ENCODE data around the gene FGG. TPM values are rescaled to one million over a fixed set of nuclear protein-coding genes. Genes with fewer than 3 reads are reported as not detected.

Gene FGG
- total and polyA plus RNA-seq, 8 donors = 0.20 to 3.1 (median 2.1) TPM; not detected in 3

DNA sequence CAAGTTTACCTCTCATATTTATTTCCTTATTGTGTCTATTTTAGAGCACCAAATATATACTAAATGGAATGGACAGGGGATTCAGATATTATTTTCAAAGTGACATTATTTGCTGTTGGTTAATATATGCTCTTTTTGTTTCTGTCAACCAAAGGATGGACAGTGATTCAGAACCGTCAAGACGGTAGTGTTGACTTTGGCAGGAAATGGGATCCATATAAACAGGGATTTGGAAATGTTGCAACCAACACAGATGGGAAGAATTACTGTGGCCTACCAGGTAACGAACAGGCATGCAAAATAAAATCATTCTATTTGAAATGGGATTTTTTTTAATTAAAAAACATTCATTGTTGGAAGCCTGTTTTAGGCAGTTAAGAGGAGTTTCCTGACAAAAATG lies 43.4 kb downstream of the FGG start:
- intact Hi-C loops (cut with DNase I; ENCODE audit: low total_unique reads) = no loop called here
- H3K4me1 ChIP-seq = no peaks in the 10 kb centered on the region
- no peak for DNase-seq

DNA sequence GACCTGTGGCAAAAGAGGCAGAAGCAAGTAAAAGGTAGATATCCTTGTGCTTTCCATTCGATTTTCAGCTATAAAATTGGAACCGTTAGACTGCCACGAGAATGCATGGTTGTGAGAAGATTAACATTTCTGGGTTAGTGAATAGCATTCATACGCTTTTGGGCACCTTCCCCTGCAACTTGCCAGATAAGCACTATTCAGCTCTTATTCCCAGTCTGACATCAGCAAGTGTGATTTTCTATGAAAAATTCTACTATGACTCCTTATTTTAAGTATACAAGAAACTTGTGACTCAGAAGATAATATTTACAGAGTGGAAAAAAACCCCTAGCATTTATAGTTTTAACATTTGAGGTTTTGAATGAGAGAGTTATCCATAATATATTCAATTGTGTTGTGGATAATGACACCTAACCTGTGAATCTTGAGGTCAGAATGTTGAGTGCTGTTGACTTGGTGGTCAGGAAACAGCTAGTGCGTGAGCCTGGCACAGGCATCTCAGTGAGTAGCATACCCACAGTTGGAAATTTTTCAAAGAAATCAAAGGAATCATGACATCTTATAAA lies 45.7 kb downstream of the FGG start:
- H3K27me3 ChIP-seq = no peaks in the 10 kb centered on the region
- no peaks in the 10 kb centered on the region for H3K9me3 ChIP-seq
- intact Hi-C loops (cut with DNase I; ENCODE audit: low total_unique reads) = no loop called here
- no peaks in the 10 kb centered on the region for H3K36me3 ChIP-seq
- H3K27ac ChIP-seq = no peak overlapping the region
- TF ChIP-seq EP300 (IDR thresholded peaks at IDR 0.05) (no peak), POLR2AphosphoS5 (IDR thresholded peaks at IDR 0.05) (no peak), POLR2A (IDR thresholded peaks at IDR 0.05) (no peak)
- TF ChIP-seq, protein P1, sequence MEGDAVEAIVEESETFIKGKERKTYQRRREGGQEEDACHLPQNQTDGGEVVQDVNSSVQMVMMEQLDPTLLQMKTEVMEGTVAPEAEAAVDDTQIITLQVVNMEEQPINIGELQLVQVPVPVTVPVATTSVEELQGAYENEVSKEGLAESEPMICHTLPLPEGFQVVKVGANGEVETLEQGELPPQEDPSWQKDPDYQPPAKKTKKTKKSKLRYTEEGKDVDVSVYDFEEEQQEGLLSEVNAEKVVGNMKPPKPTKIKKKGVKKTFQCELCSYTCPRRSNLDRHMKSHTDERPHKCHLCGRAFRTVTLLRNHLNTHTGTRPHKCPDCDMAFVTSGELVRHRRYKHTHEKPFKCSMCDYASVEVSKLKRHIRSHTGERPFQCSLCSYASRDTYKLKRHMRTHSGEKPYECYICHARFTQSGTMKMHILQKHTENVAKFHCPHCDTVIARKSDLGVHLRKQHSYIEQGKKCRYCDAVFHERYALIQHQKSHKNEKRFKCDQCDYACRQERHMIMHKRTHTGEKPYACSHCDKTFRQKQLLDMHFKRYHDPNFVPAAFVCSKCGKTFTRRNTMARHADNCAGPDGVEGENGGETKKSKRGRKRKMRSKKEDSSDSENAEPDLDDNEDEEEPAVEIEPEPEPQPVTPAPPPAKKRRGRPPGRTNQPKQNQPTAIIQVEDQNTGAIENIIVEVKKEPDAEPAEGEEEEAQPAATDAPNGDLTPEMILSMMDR (IDR thresholded peaks at IDR 0.05) = no peak
- DNase-seq = no peak
- no peaks in the 10 kb centered on the region for H3K4me1 ChIP-seq
- H3K4me3 ChIP-seq = no peak overlapping the region
- WGBS, 5 donors = 73 to 83% (median 76%) methylated on average over 5 of the region's 5 CpGs

More for the DNA sequence above, 43.4 kb downstream of the FGG start:
- H3K4me3 ChIP-seq = no peak overlapping the region
- H3K9me3 ChIP-seq = no peaks in the 10 kb centered on the region
- TF ChIP-seq, protein P1 (IDR thresholded peaks at IDR 0.05) = no peak
- TF ChIP-seq POLR2A (IDR thresholded peaks at IDR 0.05) (no peak), POLR2AphosphoS5 (IDR thresholded peaks at IDR 0.05) (no peak), EP300 (IDR thresholded peaks at IDR 0.05) (no peak)
- no peaks in the 10 kb centered on the region for H3K27me3 ChIP-seq
- 39 to 51% (median 45%) methylated on average over 3 of the region's 3 CpGs for WGBS, 5 donors
- no peaks in the 10 kb centered on the region for H3K36me3 ChIP-seq
- no peak overlapping the region for H3K27ac ChIP-seq

DNA sequence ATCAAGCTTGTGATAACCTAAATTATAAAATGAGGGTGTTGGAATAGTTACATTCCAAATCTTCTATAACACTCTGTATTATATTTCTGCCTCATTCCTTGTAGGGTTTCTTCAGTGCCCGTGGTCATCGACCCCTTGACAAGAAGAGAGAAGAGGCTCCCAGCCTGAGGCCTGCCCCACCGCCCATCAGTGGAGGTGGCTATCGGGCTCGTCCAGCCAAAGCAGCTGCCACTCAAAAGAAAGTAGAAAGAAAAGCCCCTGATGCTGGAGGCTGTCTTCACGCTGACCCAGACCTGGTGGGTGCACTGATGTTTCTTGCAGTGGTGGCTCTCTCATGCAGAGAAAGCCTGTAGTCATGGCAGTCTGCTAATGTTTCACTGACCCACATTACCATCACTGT lies 46.8 kb downstream of the FGG start:
- Histone ChIP-seq H3K4me1 (no peaks in the 10 kb centered on the region), H3K36me3 (no peaks in the 10 kb centered on the region), H3K27me3 (no peaks in the 10 kb centered on the region), H3K9me3 (no peaks in the 10 kb centered on the region), H3K4me3 (no peak overlapping the region), H3K27ac (no peak overlapping the region)
- TF ChIP-seq POLR2A (IDR thresholded peaks at IDR 0.05) = no peak
- TF ChIP-seq EP300 (IDR thresholded peaks at IDR 0.05) = no peak
- TF ChIP-seq, protein P1 (IDR thresholded peaks at IDR 0.05) = no peak
- 88 to 97% (median 92%) methylated on average over 6 of the region's 6 CpGs for WGBS, 5 donors
- DNase-seq = no peak
- intact Hi-C loops (cut with DNase I; ENCODE audit: low total_unique reads) = no loop called here

DNA sequence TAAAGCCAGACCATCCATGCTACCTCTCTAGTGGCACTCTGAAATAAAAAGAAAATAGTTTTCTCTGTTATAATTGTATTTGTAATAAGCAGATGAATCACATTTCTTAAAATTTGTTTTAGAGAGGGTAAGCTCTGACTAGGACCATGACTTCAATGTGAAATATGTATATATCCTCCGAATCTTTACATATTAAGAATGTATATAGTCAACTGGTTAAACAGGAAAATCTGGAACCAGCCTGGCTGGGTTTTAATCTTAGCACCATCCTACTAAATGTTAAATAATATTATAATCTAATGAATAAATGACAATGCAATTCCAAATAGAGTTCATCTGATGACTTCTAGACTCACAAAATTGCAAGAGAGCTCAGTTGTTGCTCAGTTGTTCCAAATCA lies 48.1 kb downstream of the FGG start:
- no peak for TF ChIP-seq POLR2AphosphoS5 (IDR thresholded peaks at IDR 0.05)
- H3K9me3 ChIP-seq = no peaks in the 10 kb centered on the region
- no peak for DNase-seq
- no peaks in the 10 kb centered on the region for H3K4me1 ChIP-seq
- no peaks in the 10 kb centered on the region for H3K27me3 ChIP-seq
- H3K4me3 ChIP-seq = no peak overlapping the region
- intact Hi-C loops (cut with DNase I; ENCODE audit: low total_unique reads) = no loop called here
- H3K27ac ChIP-seq = no peak overlapping the region
- no peaks in the 10 kb centered on the region for H3K36me3 ChIP-seq
- 45 to 73% (median 59%) methylated on average over 1 of the region's 1 CpG for WGBS, 5 donors

DNA sequence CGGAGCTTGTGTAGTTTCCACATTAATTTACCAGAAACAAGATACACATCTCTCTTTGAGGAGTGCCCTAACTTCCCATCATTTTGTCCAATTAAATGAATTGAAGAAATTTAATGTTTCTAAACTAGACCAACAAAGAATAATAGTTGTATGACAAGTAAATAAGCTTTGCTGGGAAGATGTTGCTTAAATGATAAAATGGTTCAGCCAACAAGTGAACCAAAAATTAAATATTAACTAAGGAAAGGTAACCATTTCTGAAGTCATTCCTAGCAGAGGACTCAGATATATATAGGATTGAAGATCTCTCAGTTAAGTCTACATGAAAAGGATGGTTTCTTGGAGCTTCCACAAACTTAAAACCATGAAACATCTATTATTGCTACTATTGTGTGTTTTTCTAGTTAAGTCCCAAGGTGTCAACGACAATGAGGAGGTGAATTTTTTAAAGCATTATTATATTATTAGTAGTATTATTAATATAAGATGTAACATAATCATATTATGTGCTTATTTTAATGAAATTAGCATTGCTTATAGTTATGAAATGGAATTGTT lies 49.7 kb downstream of the FGG start, which contains the start of gene FGB:
Gene FGB (plus strand): TSS at position 315 of the 558 bp plus-strand sequence. CDS start 8 bp downstream, at position 323.
- H3K36me3 ChIP-seq = no peaks in the 10 kb centered on the region
- intact Hi-C loops (cut with DNase I; ENCODE audit: low total_unique reads) = no loop called here
- H3K27ac ChIP-seq = no peak within 1 kb of the TSS
- no peak for DNase-seq
- no peaks in the 10 kb centered on the region for H3K9me3 ChIP-seq
- WGBS, 5 donors = 63 to 73% (median 65%) methylated on average over 2 of the region's 2 CpGs
- H3K27me3 ChIP-seq = no peaks in the 10 kb centered on the region
- TF ChIP-seq EP300 (IDR thresholded peaks at IDR 0.05) (no peak), POLR2A (IDR thresholded peaks at IDR 0.05) (no peak), POLR2AphosphoS5 (IDR thresholded peaks at IDR 0.05) (no peak)
- TF ChIP-seq, protein P1 (IDR thresholded peaks at IDR 0.05) = no peak
- no peaks in the 10 kb centered on the region for H3K4me1 ChIP-seq
- no peak within 1 kb of the TSS for H3K4me3 ChIP-seq

Measured in stomach (tissue), 9 donors.